B cell (primary cell): Measurements from ENCODE around the gene STX8. TPM values are rescaled to one million over a fixed set of nuclear protein-coding genes. Genes with fewer than 3 reads are reported as not detected.
A peak's percentile ranks its signal among the peaks of the same experiment; 100 is the strongest.

Experiments
- ATAC-seq: fragments of 200-7000 bp; cut with Tn5 transposase; one replicate; pipeline ENCODE4 v1.10.0; 2021; ENCODE audit warnings: low read depth, mild to moderate bottlenecking, moderate number of reproducible peaks, moderate library complexity
- CTCF ChIA-PET: fragments of 350-600 bp; sonication (Branson Sonifier 250); formaldehyde crosslinking; loops from one replicate; lab custom pipeline; 2021; ENCODE audit warnings: antibody characterized with exemption, inconsistent platforms; lab: Charles Lee
- POLR2A ChIA-PET: fragments of 350-600 bp; sonication (Branson Sonifier 250); formaldehyde crosslinking; loops from one replicate; lab custom pipeline; 2021; ENCODE audit warnings: antibody characterized with exemption; lab: Charles Lee
- DNase-seq: peaks from one replicate; pipeline ENCODE4 v3.0.0; 2013
- H2AFZ ChIP-seq: 2 replicates; pipeline ENCODE4 v1.6.1; 2012; ENCODE audit warnings: mild to moderate bottlenecking, low read depth, low read length; ENCODE audit not compliant: insufficient read depth, poor library complexity, severe bottlenecking
- H3K27ac ChIP-seq, 2 donors: 1 replicate in 1 of 2; 2 replicates in 1 of 2; pipeline ENCODE4 v1.5.1; 2012 to 2013; ENCODE audit warnings: low read length in 2 of 2, mild to moderate bottlenecking in 2 of 2, moderate library complexity in 1 of 2
- H3K27me3 ChIP-seq, 4 experiments: fragments of 200-600 bp in 1 of 4; sonication (generic) in 1 of 4; replicated peaks in 1 of 4; 1 replicate in 2 of 4; 2 replicates in 2 of 4; pipeline versions ENCODE4 v1.6.1 to v1.7.0; 2013 to 2016; ENCODE audit warnings: low read length in 3 of 4, mild to moderate bottlenecking in 2 of 4, mixed read lengths in 1 of 4, moderate library complexity in 1 of 4; ENCODE audit not compliant: insufficient read depth in 4 of 4, control insufficient read depth in 3 of 4; ENCODE audit errors: control extremely low read depth in 1 of 4
- H3K36me3 ChIP-seq, 2 experiments: replicated peaks in 1 of 2; 1 replicate in 1 of 2; 2 replicates in 1 of 2; pipeline versions ENCODE4 v1.6.1 to v1.7.1; 2013; ENCODE audit warnings: low read length in 1 of 2; ENCODE audit not compliant: insufficient read depth in 2 of 2, control insufficient read depth in 1 of 2; ENCODE audit errors: control extremely low read depth in 1 of 2, extremely low read depth in 1 of 2
- H3K4me1 ChIP-seq, 2 donors: fragments of 200-600 bp in 1 of 2; sonication (generic) in 1 of 2; 1 replicate in 1 of 2; 2 replicates in 1 of 2; pipeline versions ENCODE4 v1.5.1 to v1.6.1; 2013 to 2017; ENCODE audit warnings: low read length in 2 of 2; ENCODE audit not compliant: control insufficient read depth in 2 of 2, insufficient read depth in 2 of 2
- H3K4me2 ChIP-seq: replicated peaks from 2 replicates; pipeline ENCODE3; 2012; ENCODE audit warnings: mild to moderate bottlenecking, low read depth, low read length; ENCODE audit not compliant: poor library complexity, severe bottlenecking
- H3K4me3 ChIP-seq, 5 experiments: fragments of 200-600 bp in 1 of 5; sonication (generic) in 1 of 5; 1 replicate in 3 of 5; 2 replicates in 2 of 5; pipeline versions ENCODE4 v1.5.1 to v1.7.0; 2011 to 2016; ENCODE audit warnings: low read length in 4 of 5, mild to moderate bottlenecking in 4 of 5, low read depth in 2 of 5, control low read depth in 1 of 5, moderate library complexity in 1 of 5; ENCODE audit not compliant: insufficient read depth in 1 of 5; ENCODE audit errors: control extremely low read depth in 1 of 5, extremely low read depth in 1 of 5
- H3K79me2 ChIP-seq: fragments of 200-600 bp; sonication (generic); one replicate; pipeline ENCODE4 v1.6.0; 2016; ENCODE audit warnings: low read length; ENCODE audit not compliant: control insufficient read depth, insufficient read depth
- H3K9ac ChIP-seq: fragments of 200-600 bp; sonication (generic); 2 replicates; pipeline ENCODE4 v1.6.1; 2017; ENCODE audit warnings: mild to moderate bottlenecking, low read length, moderate library complexity
- H3K9me3 ChIP-seq, 3 donors: one replicate each; pipeline versions ENCODE4 v1.6.1 to v1.7.1; 2013; ENCODE audit warnings: low read length in 2 of 3; ENCODE audit not compliant: control insufficient read depth in 2 of 3, insufficient read depth in 1 of 3; ENCODE audit errors: control extremely low read depth in 1 of 3
- H4K20me1 ChIP-seq: 2 replicates; pipeline ENCODE4 v1.6.0; 2012; ENCODE audit warnings: mild to moderate bottlenecking, low read length; ENCODE audit not compliant: insufficient read depth, control insufficient read depth, poor library complexity, severe bottlenecking
- H3K27ac Mint-ChIP-seq: one replicate; pipeline ENCODE4 v1.8.0; 2021; ENCODE audit warnings: mixed read lengths
- H3K27me3 Mint-ChIP-seq: one replicate; pipeline ENCODE4 v1.8.0; 2021; ENCODE audit warnings: mixed read lengths
- H3K4me1 Mint-ChIP-seq: one replicate; pipeline ENCODE4 v1.8.0; 2021; ENCODE audit warnings: mixed read lengths
- H3K4me3 Mint-ChIP-seq: one replicate; pipeline ENCODE4 v1.8.0; 2021; ENCODE audit warnings: mixed read lengths
- H3K9me3 Mint-ChIP-seq: one replicate; pipeline ENCODE4 v1.8.0; 2022; ENCODE audit warnings: mixed read lengths; ENCODE audit not compliant: insufficient read depth
- EZH2 ChIP-seq: IDR thresholded peaks from 2 replicates; pipeline ENCODE4 v1.6.1; 2012; ENCODE audit warnings: borderline replicate concordance, low read depth, mild to moderate bottlenecking, moderate library complexity, low read length; ENCODE audit not compliant: insufficient read depth, poor library complexity, severe bottlenecking
- WGBS: methylation state at CpG from one replicate; pipeline ENCODE4 v1.1.5; 2013; ENCODE audit warnings: missing lambda C conversion rate; ENCODE audit not compliant: insufficient coverage; 5-methylcytosine and 5-hydroxymethylcytosine counted together
- intact Hi-C: fragments of 100-400 bp; cut with micrococcal nuclease; formaldehyde crosslinking; loops from one replicate; pipeline ENCODE4 v1.10.0; 2022
- polyA plus RNA-seq: library from polyadenylated mRNA; depleted of rRNA; stranded (reverse); fragments of >200 nt; gene quantifications from 2 replicates; pipeline ENCODE4 v1.2.3, GENCODE V29; 2012
- total RNA-seq, 2 donors: library from RNA; stranded (reverse); fragments of 120-200 nt in 1 of 2; gene quantifications; 1 replicate in 1 of 2; 2 replicates in 1 of 2; pipeline versions ENCODE4 v1.2.3 to v1.2.4, GENCODE V29; 2013 to 2022
- TF ChIP-seq, protein P1 (sequence below): fragments of 200-600 bp; IDR thresholded peaks from one replicate; pipeline ENCODE4 v1.8.0; 2022; ENCODE audit warnings: antibody characterized with exemption, mild to moderate bottlenecking

STX8 gene
- total and polyA plus RNA-seq, 2 donors (not counting 1 experiment from before 2014, with no cell fraction given) = 35.8 to 61.5 TPM

GRCh38 chr17:9577373-9577709, 1.7 kb upstream of the STX8 start:
- ChIA-PET POLR2A (no interaction called here), CTCF (interaction anchor here (0.5 to 2.4 kb wide), 8 partner anchors 8 to 649 kb away, joined by 3 to 12 read pairs (median 3); no protein-coding TSS in a partner anchor)
- Histone ChIP-seq H3K27me3 (no peaks in the 10 kb centered on the region), H3K27ac (no peak overlapping the region), H3K4me2 (peak overlapping the region; percentile 80), H3K4me1 (peaks cover 12 to 19% of the 10 kb centered on the region in 2 donors), H3K79me2 (peaks cover 20% of the 10 kb centered on the region), H3K36me3 (no peaks in the 10 kb centered on the region), H3K9ac (peak overlapping the region; percentile 73), H2AFZ (peak overlapping the region; percentile 96), H4K20me1 (no peaks in the 10 kb centered on the region), H3K9me3 (no peaks in the 10 kb centered on the region), H3K4me3 (peak overlapping the region in 2 of 5 experiments; percentile 67 to 83)
- TF ChIP-seq EZH2 = no peak
- TF ChIP-seq, protein P1, sequence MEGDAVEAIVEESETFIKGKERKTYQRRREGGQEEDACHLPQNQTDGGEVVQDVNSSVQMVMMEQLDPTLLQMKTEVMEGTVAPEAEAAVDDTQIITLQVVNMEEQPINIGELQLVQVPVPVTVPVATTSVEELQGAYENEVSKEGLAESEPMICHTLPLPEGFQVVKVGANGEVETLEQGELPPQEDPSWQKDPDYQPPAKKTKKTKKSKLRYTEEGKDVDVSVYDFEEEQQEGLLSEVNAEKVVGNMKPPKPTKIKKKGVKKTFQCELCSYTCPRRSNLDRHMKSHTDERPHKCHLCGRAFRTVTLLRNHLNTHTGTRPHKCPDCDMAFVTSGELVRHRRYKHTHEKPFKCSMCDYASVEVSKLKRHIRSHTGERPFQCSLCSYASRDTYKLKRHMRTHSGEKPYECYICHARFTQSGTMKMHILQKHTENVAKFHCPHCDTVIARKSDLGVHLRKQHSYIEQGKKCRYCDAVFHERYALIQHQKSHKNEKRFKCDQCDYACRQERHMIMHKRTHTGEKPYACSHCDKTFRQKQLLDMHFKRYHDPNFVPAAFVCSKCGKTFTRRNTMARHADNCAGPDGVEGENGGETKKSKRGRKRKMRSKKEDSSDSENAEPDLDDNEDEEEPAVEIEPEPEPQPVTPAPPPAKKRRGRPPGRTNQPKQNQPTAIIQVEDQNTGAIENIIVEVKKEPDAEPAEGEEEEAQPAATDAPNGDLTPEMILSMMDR = peak; percentile 32
- Mint-ChIP-seq H3K9me3 (no peaks in the 10 kb centered on the region), H3K27me3 (no peaks in the 10 kb centered on the region), H3K4me3 (peak overlapping the region; percentile 99), H3K4me1 (peaks cover 21% of the 10 kb centered on the region), H3K27ac (no peak overlapping the region)
- WGBS = 0% methylated on average over 3 of the region's 4 CpGs
- intact Hi-C loops = loop anchor here (5.0 to 10.0 kb wide), 3 partner anchors 177 to 1030 kb away; partner anchors contain the start of gene MYH10
- DNase-seq (no peak), ATAC-seq (no peak)

GRCh38 chr17:9576521-9577372, 1.1 kb upstream of the STX8 start, which contains the start of gene CFAP52:
Gene CFAP52, plus strand, starts transcription at chr17:9576642. Its CDS starts 54 bp downstream, at chr17:9576696.
- H3K4me3 ChIP-seq = peak within 1 kb of the TSS; percentile 67 to 97 (median 82)
- 3% methylated on average over 37 of the region's 38 CpGs for WGBS

More at GRCh38 chr17:9576521-9577372, 1.1 kb upstream of the STX8 start, which contains the start of gene CFAP52:
- no peaks in the 10 kb centered on the region for H3K9me3 Mint-ChIP-seq
- H4K20me1 ChIP-seq = no peaks in the 10 kb centered on the region
- no peaks in the 10 kb centered on the region for H3K36me3 ChIP-seq
- peak within 1 kb of the TSS; percentile 97 for H3K27ac Mint-ChIP-seq
- TF ChIP-seq, protein P1 = peak; percentile 77
- no peak for TF ChIP-seq EZH2
- no peaks in the 10 kb centered on the region for H3K27me3 ChIP-seq
- H3K4me1 ChIP-seq = peaks cover 12 to 19% of the 10 kb centered on the region in 2 donors
- H3K4me3 Mint-ChIP-seq = peak within 1 kb of the TSS; percentile 99
- intact Hi-C loops = loop anchor here (5.0 to 10.0 kb wide), 3 partner anchors 178 to 1031 kb away; partner anchors contain the start of gene MYH10
- H3K9ac ChIP-seq = peak within 1 kb of the TSS; percentile 73
- H3K79me2 ChIP-seq = peaks cover 26% of the 10 kb centered on the region
- peak within 1 kb of the TSS; percentile 96 for H2AFZ ChIP-seq
- POLR2A ChIA-PET = no interaction called here
- CTCF ChIA-PET = interaction anchor here (0.5 to 2.4 kb wide), 10 partner anchors 9 to 650 kb away, joined by 3 to 12 read pairs (median 3); no protein-coding TSS in a partner anchor
- peak within 1 kb of the TSS; percentile 18 to 72 for H3K27ac ChIP-seq
- peaks cover 21% of the 10 kb centered on the region for H3K4me1 Mint-ChIP-seq
- DNase-seq = peak; percentile 85
- no peaks in the 10 kb centered on the region for H3K9me3 ChIP-seq
- H3K4me2 ChIP-seq = peak within 1 kb of the TSS; percentile 80
- ATAC-seq = peak; percentile 53
- H3K27me3 Mint-ChIP-seq = no peaks in the 10 kb centered on the region
